DND-41 (cell line): ENCODE measurements around the gene ITGA8.

Source experiments
- ATAC-seq: fragments of 200-7000 bp; cut with Tn5 transposase; 3 replicates; pipeline ENCODE4 v1.9.1; 2021; ENCODE audit warnings: low read depth; ENCODE audit not compliant: insufficient read depth
- DNase-seq: peaks from one replicate; pipeline ENCODE4 v3.0.0-alpha.2; 2020
- H2AFZ ChIP-seq: 2 replicates; pipeline ENCODE4 v1.6.0; 2012; ENCODE audit warnings: low read depth, low read length
- H3K27ac ChIP-seq: 2 replicates; pipeline ENCODE4 v1.5.1; 2012; ENCODE audit warnings: low read length, inconsistent platforms
- H3K27me3 ChIP-seq: fragments of 200-600 bp; sonication (generic); 2 replicates; pipeline ENCODE4 v1.6.0; 2012; ENCODE audit warnings: low read length, mild to moderate bottlenecking, inconsistent platforms; ENCODE audit not compliant: insufficient read depth, poor library complexity
- H3K36me3 ChIP-seq: 2 replicates; pipeline ENCODE4 v1.5.1; 2012; ENCODE audit warnings: low read length, inconsistent platforms; ENCODE audit not compliant: insufficient read depth
- H3K4me1 ChIP-seq: 2 replicates; pipeline ENCODE4 v1.5.1; 2012; ENCODE audit warnings: mild to moderate bottlenecking, low read length; ENCODE audit not compliant: insufficient read depth
- H3K4me2 ChIP-seq: 2 replicates; pipeline ENCODE4 v1.6.0; 2012; ENCODE audit warnings: mild to moderate bottlenecking, moderate library complexity, low read length, inconsistent platforms; ENCODE audit not compliant: insufficient read depth
- H3K4me3 ChIP-seq, 2 experiments: fragments of 200-600 bp in 1 of 2; shearing (Covaris generic) in 1 of 2; 2 replicates each; pipeline ENCODE4 v1.5.1; 2012 to 2016; ENCODE audit warnings: inconsistent platforms in 2 of 2, low read length in 2 of 2, mild to moderate bottlenecking in 2 of 2, low read depth in 1 of 2, moderate library complexity in 1 of 2
- H3K79me2 ChIP-seq: 2 replicates; pipeline ENCODE4 v1.6.0; 2012; ENCODE audit warnings: low read length, inconsistent platforms; ENCODE audit not compliant: insufficient read depth
- H3K9ac ChIP-seq: 2 replicates; pipeline ENCODE4 v1.6.0; 2012; ENCODE audit warnings: low read depth, mild to moderate bottlenecking, inconsistent platforms, low read length, moderate library complexity
- H3K9me3 ChIP-seq: 2 replicates; pipeline ENCODE4 v1.5.1; 2012; ENCODE audit warnings: low read length, moderate library complexity, mild to moderate bottlenecking, inconsistent platforms; ENCODE audit not compliant: insufficient read depth, severe bottlenecking
- H4K20me1 ChIP-seq: 2 replicates; pipeline ENCODE4 v1.6.0; 2012; ENCODE audit warnings: low read length; ENCODE audit not compliant: insufficient read depth
- CTCF ChIP-seq: IDR thresholded peaks from 2 replicates; pipeline ENCODE4 v1.5.1; 2012; ENCODE audit warnings: borderline replicate concordance, low read length, moderate library complexity, mild to moderate bottlenecking; ENCODE audit not compliant: poor library complexity, severe bottlenecking; ENCODE audit errors: extremely low read depth
- EZH2 ChIP-seq: IDR thresholded peaks from 3 replicates; pipeline ENCODE4 v1.6.1; 2012; ENCODE audit warnings: borderline replicate concordance, low read depth, mild to moderate bottlenecking, moderate library complexity, low read length, inconsistent platforms; ENCODE audit not compliant: severe bottlenecking

ITGA8 gene

GRCh38 chr10:15624401-15625196 is 95.1 kb downstream of the ITGA8 start:
- TF ChIP-seq EZH2 = no peak
- TF ChIP-seq CTCF = no peak
- DNase-seq = no peak

GRCh38 chr10:15620836-15621515 is 98.7 kb downstream of the ITGA8 start:
- ATAC-seq = no peak
- H3K27ac ChIP-seq = no peak overlapping the region
- no peak overlapping the region for H3K4me2 ChIP-seq
- peaks cover 8% of the 10 kb centered on the region for H3K27me3 ChIP-seq
- TF ChIP-seq EZH2 (no peak), CTCF (no peak)
- H4K20me1 ChIP-seq = no peaks in the 10 kb centered on the region
- no peaks in the 10 kb centered on the region for H3K9me3 ChIP-seq
- DNase-seq = no peak
- no peak overlapping the region for H3K9ac ChIP-seq
- H3K4me3 ChIP-seq = no peak overlapping the region
- H3K36me3 ChIP-seq = no peaks in the 10 kb centered on the region
- H2AFZ ChIP-seq = no peak overlapping the region
- no peaks in the 10 kb centered on the region for H3K4me1 ChIP-seq
- H3K79me2 ChIP-seq = no peaks in the 10 kb centered on the region

More at GRCh38 chr10:15624401-15625196, 95.1 kb downstream of the ITGA8 start:
- ATAC-seq = no peak
- H3K36me3 ChIP-seq = no peaks in the 10 kb centered on the region
- no peak overlapping the region for H3K27ac ChIP-seq
- no peaks in the 10 kb centered on the region for H3K79me2 ChIP-seq
- H3K9ac ChIP-seq = no peak overlapping the region
- H2AFZ ChIP-seq = no peak overlapping the region
- no peaks in the 10 kb centered on the region for H3K9me3 ChIP-seq
- H4K20me1 ChIP-seq = no peaks in the 10 kb centered on the region
- no peaks in the 10 kb centered on the region for H3K27me3 ChIP-seq
- no peak overlapping the region for H3K4me2 ChIP-seq
- H3K4me3 ChIP-seq = no peak overlapping the region
- H3K4me1 ChIP-seq = no peaks in the 10 kb centered on the region

- Histone ChIP-seq H3K36me3 (no peaks in the 10 kb centered on the region), H3K27ac (no peak overlapping the region), H3K79me2 (no peaks in the 10 kb centered on the region), H3K27me3 (peaks cover 8% of the 10 kb centered on the region), H3K9ac (no peak overlapping the region), H3K4me2 (no peak overlapping the region), H3K9me3 (no peaks in the 10 kb centered on the region), H3K4me3 (no peak overlapping the region), H4K20me1 (no peaks in the 10 kb centered on the region), H2AFZ (no peak overlapping the region), H3K4me1 (no peaks in the 10 kb centered on the region)
- ATAC-seq (no peak), DNase-seq (no peak)
- TF ChIP-seq EZH2 = no peak
- TF ChIP-seq CTCF = no peak
Observed at GRCh38 chr10:15620337-15620736, 99.4 kb downstream of the ITGA8 start.
